NT2/D1 (cell line): Measurements from ENCODE around the gene PNPLA5.

Source experiments
- DNase-seq: peaks from one replicate; pipeline ENCODE4 v3.0.0-alpha.2; 2011; ENCODE audit warnings: low read depth, low spot score
- H3K27me3 ChIP-seq: 2 replicates; pipeline ENCODE4 v1.6.0; 2011; ENCODE audit warnings: mild to moderate bottlenecking; ENCODE audit not compliant: insufficient read length, insufficient read depth
- H3K36me3 ChIP-seq: 2 replicates; pipeline ENCODE4 v1.6.1; 2011; ENCODE audit warnings: mild to moderate bottlenecking, low read length, mixed read lengths; ENCODE audit not compliant: insufficient read depth, insufficient read length
- H3K4me1 ChIP-seq: 2 replicates; pipeline ENCODE4 v1.5.1; 2011; ENCODE audit not compliant: insufficient read depth, insufficient read length
- H3K4me3 ChIP-seq: 2 replicates; pipeline ENCODE4 v1.5.1; 2011; ENCODE audit warnings: low read depth; ENCODE audit not compliant: insufficient read length
- H3K9ac ChIP-seq: 2 replicates; pipeline ENCODE4 v1.6.0; 2011; ENCODE audit warnings: low read depth; ENCODE audit not compliant: insufficient read length
- H3K9me3 ChIP-seq: 2 replicates; pipeline ENCODE4 v1.5.1; 2011; ENCODE audit warnings: mild to moderate bottlenecking, low read length; ENCODE audit not compliant: insufficient read depth
- SUZ12 ChIP-seq: IDR thresholded peaks from 2 replicates; pipeline ENCODE4 v1.6.1; 2011; ENCODE audit not compliant: insufficient read length, insufficient read depth; ENCODE audit errors: extremely low read depth
- YY1 ChIP-seq: IDR thresholded peaks from 2 replicates; pipeline ENCODE4 v1.6.1; 2011; ENCODE audit not compliant: insufficient read length, insufficient read depth
- ZNF274 ChIP-seq: IDR thresholded peaks from 2 replicates; pipeline ENCODE4 v1.6.1; 2011; ENCODE audit warnings: mild to moderate bottlenecking, low read depth, low read length

PNPLA5 gene

DNA sequence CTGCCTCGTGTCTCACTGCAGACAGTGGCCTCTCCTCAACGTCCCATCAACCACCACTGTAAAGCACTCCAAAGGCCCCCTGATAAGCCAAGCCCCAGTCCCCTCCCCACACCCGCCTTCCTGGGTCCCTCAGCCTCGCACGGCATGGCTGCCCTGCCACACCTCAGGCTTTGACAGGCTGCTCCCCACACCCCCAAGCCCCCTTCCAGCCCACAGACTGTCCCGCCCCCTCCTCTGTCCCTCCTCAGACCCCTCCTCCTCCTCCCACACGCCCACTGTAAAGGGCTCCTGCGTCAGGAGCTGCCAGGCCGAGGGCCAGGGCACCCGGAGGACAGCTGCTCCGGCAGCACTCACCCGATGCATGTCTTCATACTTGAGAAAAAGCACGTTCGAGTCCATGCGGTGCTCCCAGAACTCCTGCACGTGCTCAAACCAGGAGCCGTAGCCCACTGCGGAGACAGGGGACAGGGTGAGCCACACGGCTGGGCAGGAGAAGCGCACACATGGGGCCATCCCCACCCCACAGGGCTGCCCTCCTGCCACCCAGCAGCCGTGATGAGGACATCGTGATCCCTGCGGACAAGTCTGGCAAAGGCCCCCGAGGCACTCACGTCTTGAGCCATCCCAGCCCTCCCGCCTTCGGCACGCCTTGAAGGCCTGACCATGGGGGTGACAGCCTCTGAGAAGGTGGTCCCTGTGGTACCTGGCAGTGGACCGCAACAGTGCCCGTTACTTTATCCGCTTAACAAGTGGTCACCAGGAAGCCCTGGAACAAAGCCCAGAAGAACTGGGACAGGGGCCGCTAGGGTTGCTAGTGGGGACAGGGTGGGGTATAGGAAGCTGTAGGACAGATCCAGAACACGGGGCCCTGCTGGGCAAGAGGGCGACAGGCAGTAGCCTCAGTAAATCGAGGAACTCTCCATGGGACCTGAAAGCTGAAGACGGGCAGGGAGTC lies 58.2 kb downstream of the PNPLA5 start:
- Histone ChIP-seq H3K4me3 (no peak overlapping the region), H3K27me3 (no peaks in the 10 kb centered on the region), H3K9me3 (no peaks in the 10 kb centered on the region), H3K36me3 (peaks cover 46% of the 10 kb centered on the region), H3K4me1 (no peaks in the 10 kb centered on the region), H3K9ac (no peak overlapping the region)
- TF ChIP-seq YY1 (no peak), SUZ12 (no peak), ZNF274 (no peak)
- DNase-seq = no peak

DNA sequence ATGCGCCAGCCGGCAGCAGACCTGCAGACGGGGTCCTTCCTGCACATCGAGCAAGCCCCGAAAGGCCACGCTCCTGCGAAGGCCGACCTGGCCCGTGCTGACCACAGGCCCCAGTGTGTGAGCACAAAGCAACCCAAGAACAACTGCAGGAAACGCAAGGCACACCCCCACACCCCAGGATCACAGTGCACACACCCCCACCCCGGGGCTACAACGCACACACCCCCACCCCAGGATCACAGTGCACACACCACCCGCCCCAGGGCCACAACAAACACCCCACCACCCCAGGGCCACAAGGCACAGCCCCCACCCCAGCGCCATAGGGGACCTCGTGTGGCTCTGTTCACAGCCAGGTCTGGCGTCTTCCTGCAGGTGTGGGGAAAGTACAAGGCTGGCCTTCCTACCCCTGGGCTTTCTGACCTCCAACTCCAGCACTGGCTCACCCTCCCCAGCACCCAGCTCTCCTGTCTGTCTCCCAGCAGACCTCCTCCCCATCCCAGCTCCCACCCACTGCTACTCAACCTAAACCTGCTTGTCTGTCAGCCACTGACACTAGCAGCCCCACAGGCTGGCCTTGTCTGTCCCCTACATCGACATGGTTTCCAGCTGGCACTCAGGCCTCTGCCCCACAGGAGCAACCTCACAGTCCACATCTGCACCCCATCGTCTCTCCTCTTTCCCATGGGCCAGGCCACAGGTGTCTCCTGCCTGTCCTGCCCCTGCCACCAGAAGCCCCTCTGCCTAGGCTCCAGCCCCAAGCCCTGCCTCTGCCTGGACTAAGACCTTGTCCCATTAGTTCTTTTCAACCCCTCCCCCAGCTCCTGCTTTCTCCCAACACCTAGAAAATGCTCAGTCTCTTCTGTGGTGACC lies 59.2 kb downstream of the PNPLA5 start:
- Histone ChIP-seq H3K36me3 (peaks cover 40% of the 10 kb centered on the region), H3K4me3 (no peak overlapping the region), H3K9me3 (no peaks in the 10 kb centered on the region), H3K4me1 (no peaks in the 10 kb centered on the region), H3K27me3 (no peaks in the 10 kb centered on the region), H3K9ac (no peak overlapping the region)
- no peak for DNase-seq
- no peak for TF ChIP-seq YY1
- no peak for TF ChIP-seq ZNF274
- TF ChIP-seq SUZ12 = no peak

DNA sequence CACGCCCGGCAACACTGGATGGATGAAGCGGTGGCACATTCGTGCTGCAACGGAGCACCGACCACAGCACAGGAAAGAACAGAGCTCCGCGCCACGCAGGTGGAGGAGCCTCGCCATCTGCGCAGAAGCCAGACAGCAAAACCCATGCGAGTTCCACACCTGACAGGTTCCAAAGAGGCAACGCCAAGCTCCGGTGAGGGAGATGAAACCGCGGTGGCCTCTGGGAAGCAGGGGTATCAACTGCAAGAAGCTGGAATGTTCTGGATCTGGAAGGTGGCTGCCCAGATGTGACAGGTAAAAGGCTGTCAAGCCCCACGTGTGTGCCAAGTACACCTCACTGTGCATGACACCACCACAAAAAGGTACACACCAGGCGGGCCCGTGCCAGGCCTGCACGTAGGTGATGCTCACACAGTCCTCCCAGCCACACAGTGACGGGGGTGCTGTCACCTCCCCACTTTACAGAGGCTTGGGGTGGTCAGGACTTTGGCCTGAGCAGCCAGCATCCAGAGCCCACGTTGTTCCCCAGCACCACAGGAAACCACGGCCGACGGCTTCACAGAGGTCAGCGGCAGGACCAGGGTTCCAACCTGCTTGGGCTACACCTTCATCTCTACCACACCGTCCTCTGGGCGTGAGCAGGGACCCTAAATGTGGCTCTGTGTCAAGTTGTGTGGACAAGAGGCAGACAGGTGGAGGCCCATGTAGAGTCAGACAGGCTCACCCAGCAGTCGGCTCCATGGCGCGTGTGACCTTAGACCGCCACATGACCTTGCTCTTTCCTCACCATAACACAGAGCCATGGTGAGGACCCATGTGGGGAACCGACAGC lies 60.0 kb downstream of the PNPLA5 start:
- Histone ChIP-seq H3K9ac (no peak overlapping the region), H3K4me1 (no peaks in the 10 kb centered on the region), H3K27me3 (no peaks in the 10 kb centered on the region), H3K9me3 (no peaks in the 10 kb centered on the region), H3K4me3 (no peak overlapping the region), H3K36me3 (peaks cover 32% of the 10 kb centered on the region)
- no peak for TF ChIP-seq YY1
- no peak for TF ChIP-seq ZNF274
- DNase-seq = no peak

DNA sequence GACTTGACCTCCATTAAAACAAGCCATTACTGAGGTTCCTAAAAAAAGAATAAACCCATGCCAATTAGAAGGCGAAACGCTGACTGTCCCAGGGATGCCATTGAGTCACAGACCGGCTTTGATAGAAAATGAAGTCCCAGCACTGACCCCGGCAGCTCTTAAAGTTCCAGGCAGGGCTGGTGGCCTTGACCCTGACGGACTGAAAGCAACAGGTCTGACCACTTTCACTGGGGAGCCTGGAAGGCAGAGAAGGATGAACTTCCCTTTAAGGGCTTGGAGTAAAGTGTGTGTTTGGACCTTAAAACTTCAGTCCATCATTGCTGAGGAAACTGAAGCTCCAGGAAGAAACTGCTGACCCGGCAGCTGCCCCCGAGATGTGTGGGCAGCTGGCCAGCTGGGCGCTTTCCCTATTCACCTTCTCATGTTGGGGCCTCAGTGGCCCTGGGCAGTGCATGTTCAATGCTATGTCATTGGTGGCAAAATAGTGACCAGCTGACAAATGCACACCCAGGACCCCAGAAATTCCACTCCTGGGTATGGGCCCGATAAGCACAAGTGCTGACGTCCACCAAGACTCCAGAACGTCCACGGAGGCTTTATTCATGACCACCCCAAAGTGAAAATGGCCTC lies 60.8 kb downstream of the PNPLA5 start:
- H3K9me3 ChIP-seq = no peaks in the 10 kb centered on the region
- peaks cover 32% of the 10 kb centered on the region for H3K36me3 ChIP-seq
- H3K27me3 ChIP-seq = no peaks in the 10 kb centered on the region
- DNase-seq = no peak
- H3K9ac ChIP-seq = no peak overlapping the region
- no peak for TF ChIP-seq YY1
- TF ChIP-seq ZNF274 = no peak
- TF ChIP-seq SUZ12 = no peak
- H3K4me1 ChIP-seq = no peaks in the 10 kb centered on the region
- H3K4me3 ChIP-seq = no peak overlapping the region

DNA sequence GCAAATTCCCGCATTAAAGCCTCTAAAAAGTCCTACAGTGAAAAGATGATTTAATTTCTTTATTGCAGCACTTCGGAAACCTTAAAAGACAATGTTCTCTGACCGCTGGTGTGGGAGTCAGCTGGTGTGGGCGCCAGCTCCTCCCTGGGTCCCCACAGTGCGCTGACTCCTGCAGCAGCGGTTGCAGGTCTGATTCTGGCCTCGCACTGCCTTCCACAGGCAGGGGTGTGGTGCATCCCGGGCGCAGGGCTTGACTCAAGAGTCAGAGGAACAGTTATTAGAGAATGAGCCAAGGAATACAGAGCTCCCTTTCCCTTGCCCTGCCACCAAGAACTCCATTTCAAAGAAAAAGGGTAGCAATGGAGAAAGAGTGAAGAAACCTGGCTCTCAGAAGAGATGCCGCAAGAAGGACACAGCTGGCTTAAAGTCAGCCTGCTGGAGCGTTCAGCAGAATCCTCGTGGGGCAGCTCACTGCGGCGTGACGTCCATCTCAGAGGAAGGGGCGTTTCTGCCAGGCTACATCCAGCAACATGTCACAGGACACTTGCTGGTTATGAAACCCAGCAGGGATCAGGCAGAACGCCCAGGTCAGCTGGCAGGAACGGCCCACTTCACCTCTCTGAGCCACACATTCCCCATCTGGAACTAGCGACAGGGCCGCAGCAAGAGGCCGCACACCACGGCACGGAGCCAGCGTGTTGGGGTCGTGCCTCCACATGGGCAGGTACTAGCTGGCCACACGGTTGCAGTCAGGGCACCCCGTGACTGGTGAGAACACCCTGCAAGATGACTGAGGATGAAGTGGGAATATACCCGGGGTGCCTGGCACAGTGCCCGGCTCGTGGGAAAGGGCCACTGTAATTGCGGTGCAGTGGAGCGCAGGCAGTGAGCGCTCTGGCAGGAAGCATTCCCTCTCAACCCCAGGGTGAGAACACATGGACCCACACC lies 61.6 kb downstream of the PNPLA5 start:
- Histone ChIP-seq H3K9ac (no peak overlapping the region), H3K36me3 (peaks cover 35% of the 10 kb centered on the region), H3K9me3 (no peaks in the 10 kb centered on the region), H3K4me3 (no peak overlapping the region), H3K4me1 (no peaks in the 10 kb centered on the region), H3K27me3 (no peaks in the 10 kb centered on the region)
- no peak for TF ChIP-seq YY1
- TF ChIP-seq SUZ12 = no peak
- TF ChIP-seq ZNF274 = no peak
- DNase-seq = no peak
